Measurements from ENCODE around the gene AMN1.
"Not testable (repeated sequence)": the region's sequence is repeated elsewhere in the genome, so short reads cannot be mapped to it uniquely, and the experiment has no call there.

AMN1 gene

DNA sequence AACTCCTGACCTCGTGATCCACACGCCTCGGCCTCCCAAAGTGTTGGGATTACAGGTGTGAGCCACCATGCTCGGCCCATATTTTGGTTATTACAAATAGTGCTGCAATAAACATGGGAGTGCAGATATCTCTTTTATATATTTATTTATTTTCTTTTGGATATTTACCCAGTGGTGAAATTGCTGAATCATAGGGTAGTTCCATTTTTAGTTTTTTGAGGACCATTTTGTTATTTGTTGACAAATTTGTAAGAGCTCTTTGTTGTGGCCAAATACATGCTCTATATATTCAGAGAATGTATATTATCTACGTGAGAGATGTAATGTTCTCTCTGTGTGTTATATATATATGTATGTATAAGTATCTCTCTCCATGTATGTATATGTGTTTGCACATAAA lies 15.9 kb downstream of the AMN1 start:
- no peaks in the 10 kb centered on the region for H3K36me3 ChIP-seq (ENCODE audit: control insufficient read depth in 2 of 2, insufficient read depth in 1 of 2, low read length in 2 of 2)
- ChIA-PET POLR2A (no interaction called here), CTCF (interaction anchor here (0.7 kb wide), 1 partner anchor 1838 kb away, joined by 3 read pairs; no protein-coding TSS in a partner anchor)
- no peaks in the 10 kb centered on the region for H3K9me3 ChIP-seq (ENCODE audit: control insufficient read depth, insufficient read depth, low read depth, low read length)
- TF ChIP-seq KLF10 (tag by site-specific recombination; IDR thresholded peaks at IDR 0.05) (no peak), GFI1B (tag by site-specific recombination; IDR thresholded peaks at IDR 0.05) (no peak), ZNF837 (tag by site-specific recombination; IDR thresholded peaks at IDR 0.05) (no peak)
- no peak overlapping the region for H3K27ac ChIP-seq (ENCODE audit: extremely low read depth, low read depth, low read length)
- H3K4me3 ChIP-seq (ENCODE audit: low read depth, low read length) = no peak overlapping the region
- no peaks in the 10 kb centered on the region for H3K4me1 ChIP-seq (ENCODE audit: control insufficient read depth, insufficient read depth, low read length)

- H3K27ac ChIP-seq (ENCODE audit: extremely low read depth, low read depth, low read length) = no peak overlapping the region
- CTCF ChIA-PET = no interaction called here
- TF ChIP-seq ZNF157 (tag by site-specific recombination; IDR thresholded peaks at IDR 0.05) (no peak), ZNF114 (tag by site-specific recombination; IDR thresholded peaks at IDR 0.05) (no peak), AEBP2 (tag by site-specific recombination; IDR thresholded peaks at IDR 0.05; ENCODE audit: borderline replicate concordance) (no peak)
- TF ChIP-seq, protein P1, sequence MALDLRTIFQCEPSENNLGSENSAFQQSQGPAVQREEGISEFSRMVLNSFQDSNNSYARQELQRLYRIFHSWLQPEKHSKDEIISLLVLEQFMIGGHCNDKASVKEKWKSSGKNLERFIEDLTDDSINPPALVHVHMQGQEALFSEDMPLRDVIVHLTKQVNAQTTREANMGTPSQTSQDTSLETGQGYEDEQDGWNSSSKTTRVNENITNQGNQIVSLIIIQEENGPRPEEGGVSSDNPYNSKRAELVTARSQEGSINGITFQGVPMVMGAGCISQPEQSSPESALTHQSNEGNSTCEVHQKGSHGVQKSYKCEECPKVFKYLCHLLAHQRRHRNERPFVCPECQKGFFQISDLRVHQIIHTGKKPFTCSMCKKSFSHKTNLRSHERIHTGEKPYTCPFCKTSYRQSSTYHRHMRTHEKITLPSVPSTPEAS (tag by site-specific recombination; IDR thresholded peaks at IDR 0.05) = peak; percentile 74
- H3K4me3 ChIP-seq (ENCODE audit: low read depth, low read length) = no peak overlapping the region
- H3K4me1 ChIP-seq (ENCODE audit: control insufficient read depth, insufficient read depth, low read length) = no peaks in the 10 kb centered on the region
- POLR2A ChIA-PET = no interaction called here
- H3K36me3 ChIP-seq (ENCODE audit: control insufficient read depth in 2 of 2, insufficient read depth in 1 of 2, low read length in 2 of 2) = no peaks in the 10 kb centered on the region
- H3K9me3 ChIP-seq (ENCODE audit: control insufficient read depth, insufficient read depth, low read depth, low read length) = no peaks in the 10 kb centered on the region
These were observed 18.6 kb downstream of the AMN1 start for GRCh38 chr12:31710021-31710818.

DNA sequence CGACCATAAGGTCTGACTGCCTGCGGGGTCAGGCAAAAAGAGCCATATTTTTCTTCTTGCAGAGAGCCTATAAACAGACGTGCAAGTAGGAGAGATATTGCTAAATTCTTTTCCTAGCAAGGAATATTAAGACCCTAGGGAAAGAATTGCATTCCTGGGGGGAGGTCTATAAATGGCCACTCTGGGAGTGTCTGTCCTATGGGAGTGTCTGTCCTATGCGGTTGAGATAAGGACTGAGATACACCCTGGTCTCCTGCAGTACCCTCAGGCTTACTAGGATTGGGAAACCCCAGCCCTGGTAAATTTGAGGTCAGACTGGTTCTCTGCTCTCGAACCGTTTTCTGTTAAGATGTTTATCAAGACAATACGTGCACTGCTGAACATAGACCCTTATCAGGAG lies 20.7 kb downstream of the AMN1 start:
- H3K4me3 ChIP-seq (ENCODE audit: low read depth, low read length); CTCF ChIA-PET; H3K9me3 ChIP-seq (ENCODE audit: control insufficient read depth, insufficient read depth, low read depth, low read length); H3K27ac ChIP-seq (ENCODE audit: extremely low read depth, low read depth, low read length); H3K36me3 ChIP-seq (ENCODE audit: control insufficient read depth in 2 of 2, insufficient read depth in 1 of 2, low read length in 2 of 2); H3K4me1 ChIP-seq (ENCODE audit: control insufficient read depth, insufficient read depth, low read length); POLR2A ChIA-PET: not testable (repeated sequence)

- H3K4me3 ChIP-seq (ENCODE audit: low read depth, low read length) = no peak overlapping the region
- H3K4me1 ChIP-seq (ENCODE audit: control insufficient read depth, insufficient read depth, low read length) = no peaks in the 10 kb centered on the region
- ChIA-PET POLR2A (no interaction called here), CTCF (no interaction called here)
- no peaks in the 10 kb centered on the region for H3K9me3 ChIP-seq (ENCODE audit: control insufficient read depth, insufficient read depth, low read depth, low read length)
- H3K27ac ChIP-seq (ENCODE audit: extremely low read depth, low read depth, low read length) = no peak overlapping the region
- H3K36me3 ChIP-seq (ENCODE audit: control insufficient read depth in 2 of 2, insufficient read depth in 1 of 2, low read length in 2 of 2) = no peaks in the 10 kb centered on the region
- no peak for TF ChIP-seq ZFHX2 (tag by site-specific recombination; conservative IDR thresholded peaks at IDR 0.05)
- no peak for TF ChIP-seq ZNF624 (tag by site-specific recombination; IDR thresholded peaks at IDR 0.05)
- no peak for TF ChIP-seq ZNF596 (tag by site-specific recombination; IDR thresholded peaks at IDR 0.05)
- TF ChIP-seq ZNF311 (tag by site-specific recombination; IDR thresholded peaks at IDR 0.05; ENCODE audit: borderline replicate concordance) = no peak
- no peak for TF ChIP-seq ZNF561 (tag by site-specific recombination; IDR thresholded peaks at IDR 0.05; ENCODE audit: borderline replicate concordance)
- no peak for TF ChIP-seq PRDM10 (tag by site-specific recombination; IDR thresholded peaks at IDR 0.05)
- no peak for TF ChIP-seq ZNF654 (tag by site-specific recombination; IDR thresholded peaks at IDR 0.05; ENCODE audit: low read depth)
- no peak for TF ChIP-seq ZNF169 (tag by site-specific recombination; IDR thresholded peaks at IDR 0.05)
- no peak for TF ChIP-seq SCRT2 (tag by site-specific recombination; IDR thresholded peaks at IDR 0.05)
- no peak for TF ChIP-seq TSHZ1 (tag by site-specific recombination; IDR thresholded peaks at IDR 0.05; ENCODE audit: borderline replicate concordance)
- no peak for TF ChIP-seq MYNN (tag by site-specific recombination; IDR thresholded peaks at IDR 0.05; ENCODE audit: borderline replicate concordance)
These were observed 23.2 kb downstream of the AMN1 start for GRCh38 chr12:31705621-31706020.
